HG02610 (cell line): ENCODE data around the gene NYAP1.

ENCODE experiments used
- ATAC-seq: cut with Tn5 transposase; IDR thresholded peaks from one replicate; pipeline ENCODE4 v1.9.1; 2021; ENCODE audit warnings: mild to moderate bottlenecking, moderate library complexity; ENCODE audit not compliant: unreplicated experiment

Gene NYAP1

GRCh38 chr7:100456562-100456961 lies 27.2 kb upstream of the NYAP1 start:
- no peak for ATAC-seq

GRCh38 chr7:100457033-100457432 lies 26.7 kb upstream of the NYAP1 start:
- ATAC-seq: no peak

DNA sequence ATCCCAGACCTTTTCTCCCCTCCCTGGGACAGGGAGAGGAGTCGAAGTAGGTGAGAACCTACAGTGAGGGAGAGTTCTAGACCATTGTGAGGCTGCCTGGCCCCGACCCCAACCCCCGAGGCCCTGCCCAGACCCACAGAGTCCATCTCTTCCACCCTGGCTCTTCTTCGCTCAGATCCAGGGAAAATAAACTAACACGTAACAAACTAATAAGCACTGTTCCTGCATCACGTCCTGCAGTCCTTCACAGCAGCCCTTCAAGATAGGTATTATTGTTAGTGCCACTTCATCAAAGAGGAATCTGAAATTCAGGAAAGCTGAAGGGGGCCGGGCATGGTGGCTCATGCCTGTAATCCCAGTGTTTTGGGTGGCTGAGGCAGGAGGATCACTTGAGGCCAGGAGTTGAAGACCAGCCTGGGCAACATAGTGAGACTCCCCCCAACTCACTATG lies 19.5 kb upstream of the NYAP1 start, which contains the start of gene SPACDR:
Gene SPACDR, minus strand, starts transcription at position 51 of the 451 bp plus-strand sequence. CDS start 235 bp downstream, outside the sequence.
- ATAC-seq: no peak

DNA sequence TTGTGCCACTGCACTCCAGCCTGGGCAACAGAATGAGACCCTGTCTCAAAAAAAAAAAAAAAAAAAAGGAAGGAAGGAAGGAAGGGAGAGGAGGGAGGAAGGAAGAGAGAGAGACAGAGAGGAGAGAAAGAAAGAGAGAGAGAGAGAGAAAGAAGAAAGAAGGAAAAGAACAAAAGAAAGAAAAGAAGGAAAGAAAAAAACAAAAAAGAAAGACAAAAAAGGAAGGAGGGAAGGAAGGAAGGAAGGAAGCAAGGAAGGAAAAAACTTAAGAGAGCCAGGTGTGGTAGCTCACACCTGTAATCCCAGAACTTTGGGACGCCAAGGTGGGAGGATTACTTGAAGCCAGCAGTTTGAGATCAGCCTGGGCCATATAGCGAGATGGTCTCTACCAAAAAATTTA lies 18.9 kb upstream of the NYAP1 start:
- ATAC-seq: no peak

DNA sequence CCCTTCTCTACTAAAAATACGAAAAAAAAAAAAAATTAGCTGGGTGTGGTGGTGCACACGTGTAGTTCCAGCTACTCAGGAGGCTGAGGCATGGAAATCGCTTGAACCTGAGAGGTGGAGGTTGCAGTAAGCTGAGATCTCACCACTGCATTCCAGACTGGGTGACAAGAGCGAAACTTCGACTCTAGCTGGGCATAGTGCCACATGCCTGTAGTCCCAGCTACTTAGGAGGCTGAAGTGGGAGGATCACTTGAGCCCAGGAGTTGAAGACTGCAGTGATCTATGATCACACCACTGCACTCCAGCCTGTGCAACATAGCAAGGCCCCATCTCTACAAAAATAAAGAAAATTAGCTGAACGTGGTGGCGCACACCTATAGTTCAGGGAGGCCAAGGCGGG lies 18.4 kb upstream of the NYAP1 start:
- no peak for ATAC-seq

DNA sequence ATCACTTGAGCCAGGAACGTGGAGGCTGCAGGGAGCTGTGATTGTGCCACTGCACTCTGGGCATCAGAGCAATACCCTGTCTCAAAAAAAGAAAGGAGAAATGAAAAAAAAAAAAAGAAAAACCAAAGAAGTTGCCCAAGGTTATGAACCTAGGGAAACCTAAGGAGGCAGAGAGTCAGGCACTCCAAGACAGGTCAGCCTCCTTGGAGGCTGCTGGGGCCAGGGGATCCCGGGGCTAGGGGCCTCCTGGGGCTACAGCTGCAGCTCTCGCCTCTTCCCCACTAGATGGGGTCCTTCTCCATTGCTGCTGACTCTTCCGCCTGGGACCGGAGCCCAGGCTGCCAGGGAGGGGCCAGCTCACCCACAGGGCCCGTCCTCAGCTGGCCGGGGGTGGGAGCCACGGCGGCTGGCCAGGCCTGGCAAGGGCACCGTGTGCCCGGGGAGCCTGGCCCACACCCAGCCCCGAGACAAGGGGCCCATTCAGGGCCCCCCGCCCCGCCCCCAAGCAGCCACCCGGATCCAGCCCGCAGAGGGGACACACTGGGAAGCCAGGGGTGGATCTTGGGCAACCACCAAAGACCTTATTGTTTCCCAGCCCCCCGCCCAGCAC lies 17.9 kb upstream of the NYAP1 start:
- no peak for ATAC-seq

DNA sequence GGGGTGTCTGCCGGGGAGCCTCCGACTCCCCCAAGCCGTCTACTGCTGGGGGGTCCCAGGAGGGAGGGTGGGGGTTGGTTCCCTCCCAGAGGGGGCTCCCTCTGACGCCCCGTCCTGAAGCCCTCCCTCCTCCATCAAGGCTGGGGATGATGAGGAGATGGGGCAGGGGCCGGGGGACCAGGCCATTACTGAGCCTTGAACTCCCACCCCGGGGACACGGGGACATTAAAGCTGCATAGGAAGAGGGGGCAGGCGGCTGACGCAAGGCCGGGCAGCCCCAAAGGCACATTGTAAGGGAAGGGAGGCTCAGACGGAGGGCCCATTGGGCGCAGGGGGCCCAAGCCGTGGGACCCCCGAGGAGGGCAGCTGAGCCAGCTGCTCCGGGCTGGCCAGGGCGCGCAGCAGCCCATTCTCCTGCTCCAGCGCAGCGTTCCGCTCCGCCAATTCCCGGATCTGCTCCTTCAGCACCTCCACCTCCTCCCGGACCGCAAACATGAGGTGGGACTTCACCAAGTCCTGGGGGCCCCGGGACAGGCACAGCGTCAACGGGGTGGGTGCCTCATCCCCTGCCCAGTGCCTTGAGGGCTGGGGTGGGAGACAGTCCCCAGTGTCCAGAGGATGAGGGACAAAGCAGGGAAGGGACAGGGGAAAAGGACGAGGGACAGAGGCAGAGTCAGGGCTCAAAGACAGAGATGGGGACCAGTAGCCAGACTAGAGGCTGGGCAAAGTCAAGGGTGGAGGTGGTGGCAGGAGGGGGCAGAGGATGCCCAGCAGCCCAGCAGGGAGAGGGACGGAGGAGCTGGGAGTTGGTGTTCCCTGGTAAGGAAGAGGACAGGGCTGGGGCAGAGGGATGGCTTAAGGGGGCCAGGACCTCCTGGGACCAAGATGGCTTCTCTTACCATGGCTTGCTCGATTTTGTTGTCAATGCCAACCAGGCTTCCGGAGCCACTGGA lies 16.8 kb upstream of the NYAP1 start:
- ATAC-seq: no peak

DNA sequence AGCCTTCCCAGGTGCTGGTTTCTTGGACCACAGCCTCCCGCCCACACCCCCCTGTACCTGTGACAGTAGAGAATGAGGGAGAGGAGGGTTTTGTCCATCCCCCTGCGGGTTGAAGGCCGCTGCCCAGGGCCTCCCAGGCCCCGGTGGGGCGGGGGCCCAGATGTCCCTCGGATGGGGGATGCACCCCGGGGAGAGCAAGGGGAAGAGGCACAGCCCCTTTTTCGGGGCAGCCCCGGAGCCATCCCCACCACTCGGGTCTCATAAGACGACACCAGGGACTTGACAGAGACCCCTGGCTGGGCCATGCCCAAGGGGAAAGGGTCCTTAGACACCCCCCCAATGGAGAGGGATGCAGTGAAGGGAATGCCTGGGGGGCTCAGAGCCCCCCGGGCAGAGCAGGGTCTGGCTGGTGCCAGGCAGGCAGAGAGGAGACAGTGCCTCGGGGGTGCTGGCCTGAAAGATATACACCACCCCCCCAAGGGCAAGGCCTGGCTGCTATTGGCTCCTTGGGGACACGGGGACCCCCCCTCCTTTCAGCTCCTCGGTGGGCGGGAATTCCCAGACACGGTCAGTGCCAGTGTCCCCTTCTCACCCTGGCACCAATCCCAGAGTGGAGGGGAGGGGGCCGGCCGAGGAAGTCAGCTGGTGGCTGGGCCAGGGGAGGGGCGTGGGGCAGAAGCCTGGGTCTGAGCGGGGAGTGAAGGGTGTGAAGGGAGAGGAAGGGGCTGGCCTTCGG lies 15.9 kb upstream of the NYAP1 start:
- ATAC-seq: no peak

GRCh38 chr7:100469227-100470044 lies 14.3 kb upstream of the NYAP1 start:
- ATAC-seq: no peak

- ATAC-seq: no peak
Measured at GRCh38 chr7:100471021-100471420, 12.7 kb upstream of the NYAP1 start.

- ATAC-seq: no peak
Measured at GRCh38 chr7:100472121-100472851, 11.4 kb upstream of the NYAP1 start.

DNA sequence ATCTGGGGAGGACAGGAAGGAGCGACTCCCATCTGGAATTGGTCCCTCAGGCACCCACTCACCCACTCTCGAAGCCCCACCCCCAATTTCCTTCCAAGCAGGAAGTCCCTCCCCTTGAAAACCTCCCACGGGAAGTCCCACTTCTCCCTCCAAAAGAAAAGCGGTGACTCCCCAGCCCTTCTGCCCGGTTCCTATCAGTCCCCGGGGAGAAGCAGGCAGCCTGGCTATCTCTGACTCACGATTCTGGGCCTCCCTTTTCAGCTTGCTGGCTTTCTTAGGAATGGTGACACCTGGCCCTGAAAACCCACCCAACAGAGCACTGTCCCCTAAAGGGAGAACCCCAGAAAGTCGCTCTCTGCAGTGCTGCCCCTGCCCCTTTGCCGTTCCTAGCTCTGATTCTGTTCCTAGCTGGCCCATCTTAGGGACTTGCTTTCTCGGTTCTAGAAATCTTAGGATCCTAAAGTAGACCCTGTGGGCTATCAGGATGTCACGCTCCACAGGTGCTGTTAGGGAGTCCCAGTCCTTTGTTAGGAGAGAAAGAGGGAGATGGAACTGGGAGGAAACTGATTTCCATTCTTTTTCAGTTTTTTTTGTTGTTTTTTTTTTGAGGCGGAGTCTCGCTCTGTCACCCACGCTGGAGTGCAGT lies 10.8 kb upstream of the NYAP1 start:
- no peak for ATAC-seq

GRCh38 chr7:100475549-100475948 lies 8.2 kb upstream of the NYAP1 start:
- ATAC-seq: no peak

DNA sequence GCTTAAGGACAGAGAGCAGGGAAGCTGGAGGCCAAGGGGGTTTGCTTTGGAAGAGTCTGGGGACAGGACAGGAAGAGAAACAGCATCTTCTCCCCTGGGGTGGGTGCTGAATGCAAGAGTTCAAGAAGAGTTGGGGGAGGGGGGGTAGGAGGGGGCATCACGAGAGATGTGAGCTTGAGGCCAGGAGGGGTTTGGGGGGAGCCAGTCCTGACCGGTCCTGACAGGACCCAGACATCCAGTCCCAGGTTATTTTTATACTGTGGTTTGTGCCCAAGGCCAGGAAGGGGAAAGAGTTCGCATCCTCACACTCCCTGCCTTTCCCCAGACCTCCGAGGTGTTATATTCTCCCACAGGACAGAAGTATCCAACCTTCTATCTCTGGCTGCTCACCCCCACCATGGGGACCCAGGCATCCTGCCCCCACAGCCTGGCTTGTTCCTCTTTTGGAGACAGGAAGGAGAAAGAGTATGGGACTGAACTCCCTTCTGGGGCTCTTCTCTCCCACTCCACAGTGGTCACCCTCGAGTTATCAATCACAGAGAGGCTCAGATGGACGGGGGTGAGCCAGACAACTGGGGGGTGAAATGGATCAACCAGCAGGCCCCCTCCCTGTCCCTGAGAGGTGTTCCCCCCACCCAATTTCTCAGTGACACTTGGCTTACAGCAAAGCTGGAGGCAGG lies 7.5 kb upstream of the NYAP1 start:
- ATAC-seq: no peak

GRCh38 chr7:100476903-100477870 lies 6.5 kb upstream of the NYAP1 start:
- ATAC-seq: no peak

- ATAC-seq: no peak
Measured at GRCh38 chr7:100477871-100478267, 5.9 kb upstream of the NYAP1 start.

DNA sequence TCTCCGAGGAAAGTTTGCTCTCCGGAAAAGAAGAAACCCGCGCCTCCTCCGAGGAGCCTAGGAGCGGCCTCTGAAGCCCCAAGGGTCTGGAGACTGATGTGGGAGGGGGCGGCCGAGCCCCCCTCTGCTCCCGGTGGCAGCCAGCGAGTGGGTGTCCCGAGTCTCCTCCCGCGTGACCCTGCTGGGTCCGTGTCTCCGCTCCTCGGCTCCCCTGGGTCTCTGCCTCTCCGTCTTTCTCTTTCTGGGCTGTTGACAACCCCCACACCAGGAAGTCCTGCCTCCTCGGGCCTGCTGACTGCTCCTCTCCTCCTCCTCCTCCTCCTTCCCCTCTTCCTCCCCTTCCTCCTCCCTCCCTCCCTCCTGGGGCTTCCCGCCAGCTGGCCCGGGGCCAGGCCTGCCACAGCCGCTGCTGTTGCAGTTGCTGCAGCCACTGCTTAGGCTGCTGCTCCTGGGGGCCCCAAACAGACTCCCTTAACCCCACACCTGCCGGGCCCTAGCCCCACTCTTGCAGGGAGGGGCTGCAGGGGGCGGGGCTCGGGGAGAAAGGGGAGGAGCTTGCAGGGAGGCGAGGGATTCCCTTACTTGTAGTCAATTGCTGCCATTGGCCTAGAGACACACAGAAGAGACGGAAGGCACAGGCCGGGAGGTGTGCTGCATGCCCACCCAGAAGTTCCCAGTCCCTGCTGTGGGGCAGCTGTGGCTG lies 4.6 kb upstream of the NYAP1 start, which contains the start of gene TSC22D4:
Gene TSC22D4, minus strand, starts transcription at position 257 of the 703 bp plus-strand sequence. CDS start 1,176 bp downstream, outside the sequence.
- ATAC-seq: peak; percentile 59
